ENCODE measurements around the gene AATK.

Gene AATK

DNA sequence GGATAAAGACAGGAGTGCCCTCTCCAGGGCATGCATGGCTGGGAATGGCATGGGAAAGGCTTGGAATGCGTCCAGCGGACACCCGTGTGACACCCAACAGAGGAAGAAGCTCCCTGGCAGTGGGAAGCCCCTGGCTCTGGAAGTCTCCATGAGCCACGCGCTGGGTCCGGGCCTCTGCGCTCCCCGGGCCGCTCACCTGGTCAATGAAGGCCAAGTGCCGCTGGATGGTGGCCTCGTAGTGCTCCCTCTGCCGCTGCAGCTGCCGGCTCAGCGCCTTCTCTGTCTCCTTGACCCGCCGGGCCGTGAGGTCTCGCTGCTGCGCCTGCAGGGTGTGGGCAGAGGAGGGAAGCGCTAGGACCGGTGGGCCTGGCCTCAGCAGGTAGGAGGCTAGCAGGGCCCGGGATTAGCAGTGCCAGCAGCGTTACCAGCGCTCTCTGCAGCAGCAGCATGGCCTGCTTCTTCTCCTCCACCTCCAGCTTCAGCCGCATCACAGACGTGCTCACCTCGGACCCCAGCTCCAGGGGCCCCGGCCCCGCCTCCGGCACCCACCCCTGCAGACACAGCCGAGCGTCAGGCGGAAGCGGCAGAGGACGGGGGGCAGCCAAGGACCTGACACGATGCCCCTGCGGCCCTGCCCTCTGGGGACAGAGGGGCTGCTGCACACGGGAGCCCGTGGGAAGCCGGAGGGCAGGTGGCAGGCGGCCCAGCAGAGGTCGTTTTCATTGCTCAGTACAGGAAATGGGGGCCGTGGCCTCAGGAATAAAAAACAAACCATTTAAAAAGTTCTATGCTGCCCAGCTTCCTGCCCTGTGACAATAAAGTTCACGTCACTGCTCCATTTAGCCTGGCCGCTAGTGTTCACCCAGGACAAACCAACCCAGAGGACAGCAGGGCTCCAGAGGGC, 30.7 kb upstream of the AATK start:
- DNase-seq = no peak

DNA sequence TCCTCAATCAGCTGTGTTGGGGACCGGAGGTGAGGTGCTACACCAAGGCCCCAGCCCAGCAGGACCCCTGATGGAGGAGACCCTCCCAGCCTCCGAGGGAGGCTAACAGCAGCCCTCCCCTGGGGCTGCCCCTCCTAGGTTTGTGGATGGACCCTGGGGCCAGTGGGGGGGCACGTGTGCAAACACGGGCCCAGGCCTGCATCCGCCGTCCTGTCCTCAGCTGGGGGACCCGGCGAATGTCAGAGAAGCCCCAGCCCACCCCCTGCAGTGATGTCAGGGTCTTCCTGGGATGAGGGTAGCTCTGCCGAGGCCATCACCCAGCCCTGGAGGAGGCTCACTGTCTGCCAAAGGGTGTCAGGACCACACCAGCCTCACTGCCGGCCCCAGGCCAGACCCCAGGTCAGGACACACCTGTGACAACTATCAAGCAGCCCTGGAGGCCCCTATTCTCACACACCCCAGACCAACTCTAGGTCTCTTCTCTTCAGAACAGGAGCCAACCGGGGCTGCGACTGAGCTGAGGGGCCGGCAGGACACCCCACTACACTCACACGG, 30.0 kb upstream of the AATK start:
- no peak for DNase-seq

DNA sequence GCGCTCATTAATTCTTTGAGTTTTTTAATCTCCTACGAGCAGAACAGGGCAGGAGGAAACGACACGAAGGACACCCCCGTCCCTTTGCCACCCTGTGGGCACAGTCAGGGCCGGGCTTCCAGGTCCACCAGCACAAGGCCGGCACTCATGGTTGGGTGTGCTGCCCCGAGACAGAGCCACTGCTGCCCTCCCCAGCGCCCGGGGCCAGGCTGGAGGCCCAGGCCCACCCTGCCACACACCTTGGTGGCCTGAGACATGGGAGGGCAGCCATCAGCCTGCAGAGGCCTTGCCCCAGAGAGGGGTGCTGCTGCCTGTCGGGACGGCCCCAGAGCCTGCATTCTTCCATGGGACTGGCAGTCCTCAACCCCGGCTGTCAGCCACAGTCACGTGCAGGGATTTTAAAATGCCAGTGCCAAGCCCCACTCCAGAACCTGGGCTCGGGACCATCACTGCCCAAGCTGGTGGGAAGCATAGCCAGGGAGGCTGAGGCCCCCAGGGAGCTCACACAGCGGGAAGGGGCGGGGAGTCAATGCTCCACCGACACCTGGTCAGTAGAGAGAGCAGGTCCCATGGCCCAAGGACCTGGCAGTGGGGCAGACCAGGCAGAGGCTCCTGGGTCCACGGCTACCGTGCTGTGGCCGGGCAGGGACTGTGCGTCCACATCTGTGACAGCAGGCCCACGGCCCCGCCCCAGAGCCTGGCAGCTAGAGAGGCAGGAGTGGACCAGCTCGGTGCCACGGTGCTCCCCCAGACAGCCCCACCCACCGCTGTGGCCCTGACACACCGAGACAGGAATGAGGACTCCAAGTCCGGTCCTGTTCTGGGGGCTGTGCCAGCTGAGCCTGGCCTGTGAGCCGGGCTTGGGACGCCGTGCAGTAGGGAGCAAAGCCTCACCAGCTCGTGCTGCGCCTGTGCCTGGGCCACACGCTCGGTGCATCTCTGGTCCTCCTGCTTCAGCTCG, 29.2 kb upstream of the AATK start:
- DNase-seq = no peak

DNA sequence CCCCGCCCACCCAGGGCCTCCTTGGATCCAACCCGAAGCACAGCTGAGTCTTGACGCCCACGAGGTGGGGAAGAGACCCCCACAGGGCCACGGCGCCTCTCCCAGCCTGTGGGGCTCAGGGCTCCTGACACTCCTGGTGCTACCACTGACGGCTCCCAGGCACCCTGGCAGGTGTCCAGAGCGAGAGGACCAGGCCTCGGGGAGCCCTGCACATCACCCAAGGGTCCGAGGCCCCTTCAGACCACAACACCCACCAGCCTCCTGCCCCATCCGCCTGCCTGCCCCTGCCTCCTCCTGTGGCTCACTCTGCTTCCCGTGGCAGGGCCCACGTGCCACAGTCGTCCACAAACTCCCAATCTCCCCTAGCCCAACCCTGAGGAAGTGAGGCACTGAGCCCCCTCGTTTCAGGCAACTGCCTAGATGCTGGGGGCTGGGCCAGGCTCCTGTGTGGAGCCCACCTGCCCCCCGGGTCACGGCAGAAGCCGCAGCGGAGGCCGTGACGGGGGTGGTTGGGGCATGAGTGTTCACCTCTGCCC, 28.3 kb upstream of the AATK start:
- DNase-seq = no peak

DNA sequence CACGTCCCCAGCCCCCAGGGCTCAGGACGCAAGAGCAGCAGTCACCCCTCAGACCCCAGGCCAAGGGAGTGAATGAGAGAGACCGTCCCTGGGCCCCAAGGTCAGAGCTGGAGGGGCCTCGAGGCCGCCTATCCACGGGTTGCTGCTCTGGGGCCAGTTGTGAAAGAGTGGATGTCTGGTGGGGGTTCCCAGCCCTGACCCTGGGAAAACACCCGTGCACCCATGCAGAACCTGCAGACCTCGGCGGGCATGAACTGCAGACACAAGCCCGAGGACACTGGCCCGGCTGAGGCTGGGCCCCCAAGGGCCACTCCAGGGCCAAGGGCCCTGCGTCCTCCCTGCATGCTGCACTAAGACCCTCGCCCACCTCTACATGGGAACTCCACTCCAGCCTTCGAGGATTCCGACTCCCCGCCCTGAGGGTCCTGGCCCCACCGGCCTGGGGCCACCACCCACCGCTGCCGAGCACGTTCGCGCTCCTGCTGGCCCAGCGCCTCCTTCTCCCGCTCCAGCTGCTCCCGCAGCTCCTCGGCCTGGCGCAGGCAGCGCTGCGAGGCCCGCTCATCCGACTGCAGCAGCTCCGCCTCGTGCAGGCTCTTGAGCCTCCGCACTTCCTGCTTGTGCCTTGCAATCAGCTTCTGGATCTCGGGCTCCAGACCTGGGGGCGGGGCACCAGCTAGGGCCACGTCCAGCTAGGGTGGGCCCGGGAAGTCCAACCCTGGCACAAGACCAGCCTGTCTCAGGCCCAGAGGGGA, 27.6 kb upstream of the AATK start:
- DNase-seq = no peak

DNA sequence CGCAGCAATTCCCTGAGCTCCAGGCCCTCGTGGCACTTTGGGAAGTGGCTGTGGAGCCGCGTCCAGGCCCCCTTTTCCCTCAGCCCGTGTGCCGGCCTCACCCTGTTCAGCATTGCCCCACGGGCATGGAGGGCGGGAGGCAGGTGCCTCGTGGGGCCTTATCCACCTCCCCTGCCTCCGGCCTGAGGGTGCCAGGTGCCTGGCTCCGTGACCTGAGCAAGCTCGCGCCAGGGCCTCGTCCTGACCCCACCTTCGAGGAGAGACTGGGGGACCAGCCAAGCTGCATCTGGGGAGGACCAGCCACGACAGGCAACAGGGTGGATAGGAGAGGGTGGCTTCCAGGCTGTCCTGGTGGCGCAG, 27.0 kb upstream of the AATK start:
- no peak for DNase-seq

DNA sequence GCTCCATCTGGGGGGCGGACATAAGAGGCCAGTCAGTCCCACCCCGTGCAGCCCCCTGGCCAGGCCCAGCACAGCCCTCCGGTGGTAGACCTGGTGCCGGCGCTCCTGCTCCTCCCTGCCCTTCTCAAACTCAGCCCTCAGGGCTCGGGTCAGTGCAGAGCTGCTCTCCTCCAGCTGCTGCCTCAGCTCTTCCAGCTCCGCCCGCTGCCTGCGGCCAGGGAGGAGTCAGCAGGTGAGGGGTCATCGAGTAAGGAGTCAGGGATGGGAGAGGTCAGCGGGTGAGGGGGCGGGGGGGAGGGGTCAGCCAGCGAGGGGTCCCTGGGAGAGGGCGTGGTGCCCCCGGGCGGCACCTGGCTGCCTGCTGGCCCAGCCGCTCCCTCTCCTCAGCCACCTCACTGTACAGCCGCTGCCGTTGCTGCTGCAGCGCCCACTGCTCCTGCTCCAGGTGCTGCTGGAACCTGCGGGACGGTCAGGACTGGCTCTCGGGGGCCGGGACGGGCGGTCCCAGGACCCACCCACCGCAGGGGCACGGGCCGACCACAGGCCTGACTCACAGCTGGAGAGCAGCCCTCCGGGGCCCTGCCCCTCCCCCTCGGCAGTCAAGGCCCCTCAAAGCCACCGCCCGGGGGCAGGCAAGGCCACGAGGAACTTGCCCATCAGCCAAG, 26.5 kb upstream of the AATK start:
- no peak for DNase-seq

DNA sequence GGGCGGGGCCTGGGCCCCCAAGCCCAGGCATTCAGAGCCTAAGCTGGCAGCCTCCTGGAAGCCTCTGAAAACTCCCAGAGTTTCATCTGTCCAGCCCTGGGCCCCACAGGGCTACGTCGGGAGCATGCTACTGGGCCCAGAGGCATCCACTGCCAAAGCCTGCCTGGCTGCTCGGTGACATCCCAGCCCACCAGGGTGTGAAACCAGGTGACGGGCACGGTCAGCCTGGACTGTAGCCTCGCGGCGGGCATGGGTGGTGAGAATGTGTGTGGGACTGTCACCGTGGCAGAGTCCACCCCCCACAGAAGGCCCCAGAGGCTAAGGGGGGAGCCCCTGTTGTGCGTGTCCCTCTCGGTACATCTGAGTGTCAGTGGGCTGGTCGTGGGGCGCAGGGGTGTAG, 25.6 kb upstream of the AATK start:
- DNase-seq = no peak

DNA sequence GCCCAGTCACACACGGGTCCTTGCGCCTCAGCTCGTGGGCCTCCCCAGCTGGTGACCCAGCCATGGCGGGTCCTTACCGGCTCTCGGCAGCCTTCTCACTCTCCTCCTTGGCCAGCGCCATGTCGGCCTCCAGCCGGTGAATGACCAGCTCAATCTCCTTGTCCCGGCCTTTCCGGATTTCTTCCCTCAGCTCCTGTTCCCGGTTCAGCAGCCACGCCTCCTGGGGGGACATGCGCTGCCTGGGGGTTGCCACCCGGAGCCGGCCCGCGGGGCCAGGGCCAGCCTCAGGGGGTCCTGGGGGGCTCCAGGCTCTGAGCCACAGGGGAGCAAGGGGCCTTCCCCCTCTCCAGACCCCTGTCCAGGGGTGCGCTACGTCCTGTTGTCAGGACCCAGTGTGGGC, 25.1 kb upstream of the AATK start:
- no peak for DNase-seq

DNA sequence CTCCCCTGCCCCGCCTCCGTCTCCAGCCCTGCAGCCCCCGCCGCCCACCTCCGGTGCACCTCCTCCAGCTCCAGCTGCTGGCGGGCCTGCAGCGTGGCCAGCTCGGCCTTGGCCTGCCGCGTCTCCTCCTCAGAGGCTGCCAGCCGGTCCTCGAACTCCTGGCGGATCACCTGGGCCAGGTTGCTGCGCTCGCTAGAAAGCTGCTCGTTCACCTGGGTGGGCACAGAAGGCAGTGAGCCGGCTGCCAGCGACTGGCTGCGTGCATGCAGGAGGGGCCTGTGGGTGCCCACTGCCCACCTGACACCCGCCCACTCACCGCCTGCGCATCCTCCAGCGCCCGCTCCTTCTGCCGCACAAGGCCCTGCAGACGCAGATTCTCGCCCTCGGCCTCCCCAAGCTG, 24.6 kb upstream of the AATK start:
- no peak for DNase-seq

DNA sequence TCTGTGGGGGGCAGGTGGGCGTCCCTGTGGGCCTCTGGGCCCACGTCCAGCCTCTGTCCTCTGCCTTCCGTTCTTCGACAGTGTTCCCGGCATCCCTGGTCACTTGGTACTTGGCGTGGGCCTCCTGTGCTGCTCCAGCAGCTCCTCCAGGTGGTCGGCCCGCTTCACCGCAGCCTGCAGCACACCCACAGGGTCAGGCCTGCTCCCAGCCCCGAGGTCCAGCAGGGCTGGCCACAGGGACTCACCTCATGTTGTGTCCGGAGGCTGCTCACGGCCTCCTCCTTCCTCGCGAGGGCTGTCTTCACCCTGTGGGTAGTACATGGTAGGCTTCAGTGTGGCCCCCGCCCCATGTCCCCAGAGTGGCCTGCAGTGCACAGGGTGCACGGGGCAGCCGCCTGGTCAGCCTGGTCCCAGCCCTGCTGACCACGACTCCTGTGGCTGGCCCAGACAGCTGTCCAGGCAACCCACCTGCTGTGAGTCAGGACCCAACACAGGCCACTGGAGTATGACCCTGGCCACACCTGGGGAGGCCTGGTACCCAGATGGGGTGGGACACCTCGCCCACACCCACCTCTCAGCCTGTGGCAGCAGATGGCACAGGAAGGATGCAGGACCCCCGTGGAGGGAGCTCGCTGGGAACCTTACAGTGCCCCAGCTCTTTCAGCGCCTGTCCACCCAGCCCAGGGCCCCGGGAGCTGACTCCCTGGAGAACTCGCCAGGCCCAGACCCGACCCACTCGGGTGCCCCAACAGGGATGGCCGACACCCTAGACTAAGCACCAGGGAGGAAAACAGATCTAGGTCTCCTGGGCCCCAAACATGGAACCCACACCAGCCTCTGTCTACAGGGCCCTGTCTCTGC, 23.9 kb upstream of the AATK start:
- no peak for DNase-seq

DNA sequence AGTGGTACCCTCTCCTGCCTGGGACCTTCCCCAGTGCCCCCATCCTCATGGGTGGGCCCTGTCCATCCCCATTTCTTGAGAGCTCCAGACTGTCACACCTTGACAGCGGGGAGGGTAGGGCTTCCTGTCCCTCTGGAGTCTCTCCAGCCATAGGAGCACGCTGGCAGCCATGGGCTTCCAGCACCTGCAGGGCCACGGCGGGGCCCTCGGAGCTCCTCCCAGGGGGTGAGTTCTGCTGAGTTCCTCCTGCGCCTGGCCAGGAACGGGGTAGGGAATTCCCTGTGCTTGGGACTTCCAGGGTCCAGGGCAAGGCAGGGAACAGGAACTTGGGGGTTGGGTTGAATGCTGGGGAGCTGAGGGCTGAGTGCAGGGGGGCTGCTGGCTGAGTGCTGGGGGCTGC, 23.0 kb upstream of the AATK start:
- no peak for DNase-seq

DNA sequence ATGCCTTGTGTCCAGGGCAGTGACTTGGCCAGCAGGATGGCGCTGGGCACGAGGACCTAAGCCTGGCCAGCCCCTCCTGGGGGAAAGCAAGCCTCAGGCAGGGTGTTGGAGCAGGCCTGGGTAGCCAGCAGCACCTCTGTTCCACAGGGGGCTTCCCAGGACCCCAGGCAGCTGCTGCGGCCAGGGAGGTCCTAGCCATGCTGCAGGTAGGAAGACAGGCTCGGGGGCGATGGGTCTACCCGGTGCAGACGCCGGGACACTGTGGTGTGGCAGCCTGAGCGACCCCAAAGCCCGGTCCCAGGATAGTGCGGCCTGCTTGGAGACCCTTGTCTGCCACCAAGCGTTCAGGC, 22.4 kb upstream of the AATK start:
- no peak for DNase-seq

DNA sequence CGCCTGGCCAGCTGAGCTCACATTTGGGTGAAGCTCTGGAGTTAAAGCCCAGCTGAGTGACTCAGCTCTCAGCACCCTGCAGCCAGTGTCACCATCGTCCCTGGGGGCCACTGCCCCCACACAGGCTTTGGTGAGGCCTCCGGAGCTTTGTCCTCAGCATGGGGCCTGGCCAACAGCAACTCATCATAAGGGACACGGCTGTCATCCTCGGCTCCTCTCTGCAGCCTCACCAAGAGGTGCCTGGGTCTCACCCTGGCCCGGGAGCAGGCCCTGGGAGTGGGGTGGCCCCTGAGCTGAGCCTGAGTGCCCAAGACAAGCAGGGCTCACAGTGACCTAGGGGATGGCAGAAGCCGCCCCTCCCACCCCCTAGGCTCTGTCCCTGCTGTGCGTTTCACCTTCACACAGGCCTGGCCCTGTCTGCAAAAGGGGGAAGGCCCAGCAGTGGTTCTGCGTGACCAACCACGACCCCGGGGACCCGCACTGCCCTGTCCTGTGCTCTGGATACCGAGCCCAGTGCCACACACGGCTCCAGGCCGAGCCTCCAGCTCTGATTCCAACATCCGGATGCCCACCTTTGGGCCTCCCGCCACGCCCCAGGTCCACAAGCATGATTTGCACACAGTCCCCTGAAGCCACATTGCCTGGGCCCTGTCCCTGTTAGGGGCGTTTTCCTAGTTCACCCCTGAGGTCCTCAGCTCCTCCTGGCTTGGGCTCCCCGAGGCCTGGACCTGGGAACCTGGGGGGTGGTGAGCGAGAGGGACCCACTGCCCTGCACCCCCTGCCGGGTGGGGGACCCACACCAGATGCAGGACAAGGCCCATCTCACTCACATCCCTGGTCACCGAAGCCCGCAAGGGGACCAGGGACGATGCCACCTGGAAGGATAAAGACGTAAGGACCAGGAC, 21.8 kb upstream of the AATK start:
- DNase-seq = no peak

DNA sequence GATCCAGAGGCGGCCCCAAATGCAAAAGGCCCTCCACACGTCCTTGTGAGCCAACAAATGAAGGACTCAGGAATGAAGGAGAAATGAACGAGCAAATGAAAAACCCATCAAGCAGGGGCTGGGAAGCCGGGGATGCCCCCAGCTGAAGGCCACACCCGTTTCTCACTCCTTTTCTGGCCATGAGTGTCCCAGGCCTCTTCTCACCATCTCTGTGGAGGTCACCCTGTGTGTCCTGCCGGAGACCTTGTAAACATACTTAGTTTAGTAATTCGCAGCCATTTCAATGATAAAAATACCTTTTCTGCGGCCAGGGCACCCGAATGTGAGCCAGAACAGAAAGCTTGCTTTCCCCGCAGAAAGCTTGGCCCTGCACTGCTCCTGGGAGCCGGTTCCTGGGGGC, 21.1 kb upstream of the AATK start:
- no peak for DNase-seq

DNA sequence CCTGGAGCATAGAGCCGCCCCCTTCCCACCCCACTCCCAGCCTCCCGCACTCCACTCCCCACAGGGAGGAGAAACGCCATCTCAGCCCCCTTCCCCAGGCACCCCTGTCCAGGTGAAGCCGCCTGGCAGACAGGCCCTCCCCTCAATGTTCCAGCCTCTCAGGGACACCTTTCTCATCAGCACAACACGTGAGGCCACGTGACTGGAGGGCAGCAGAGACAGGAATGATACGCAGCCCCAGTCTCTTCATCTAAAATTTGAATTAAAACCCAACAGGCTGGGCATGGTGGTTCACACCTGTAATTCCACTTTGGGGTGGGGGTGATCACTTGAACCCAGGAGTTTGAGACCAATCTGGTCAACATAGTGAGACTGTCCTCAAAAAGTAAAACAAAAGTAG, 20.2 kb upstream of the AATK start:
- DNase-seq = no peak

DNA sequence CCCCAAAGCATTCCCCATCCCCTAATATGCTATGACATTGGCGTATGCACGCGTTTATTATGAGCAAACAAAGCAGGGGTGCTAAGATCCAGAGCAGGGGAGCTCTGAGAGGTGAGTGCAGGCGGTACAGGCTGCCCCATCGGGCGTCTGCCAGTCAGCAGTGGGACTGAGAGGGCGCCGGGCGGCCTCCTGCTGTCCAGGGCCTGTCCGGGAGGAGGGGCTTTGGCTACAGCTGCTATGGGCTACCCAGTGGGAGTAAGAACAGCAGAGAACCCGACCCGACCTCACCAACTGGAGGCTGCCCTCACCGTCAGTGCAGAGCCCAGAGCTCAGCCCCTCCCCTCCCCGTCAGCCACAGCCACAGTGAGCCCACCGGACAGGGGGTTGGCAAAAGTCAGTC, 18.5 kb upstream of the AATK start:
- DNase-seq = no peak

DNA sequence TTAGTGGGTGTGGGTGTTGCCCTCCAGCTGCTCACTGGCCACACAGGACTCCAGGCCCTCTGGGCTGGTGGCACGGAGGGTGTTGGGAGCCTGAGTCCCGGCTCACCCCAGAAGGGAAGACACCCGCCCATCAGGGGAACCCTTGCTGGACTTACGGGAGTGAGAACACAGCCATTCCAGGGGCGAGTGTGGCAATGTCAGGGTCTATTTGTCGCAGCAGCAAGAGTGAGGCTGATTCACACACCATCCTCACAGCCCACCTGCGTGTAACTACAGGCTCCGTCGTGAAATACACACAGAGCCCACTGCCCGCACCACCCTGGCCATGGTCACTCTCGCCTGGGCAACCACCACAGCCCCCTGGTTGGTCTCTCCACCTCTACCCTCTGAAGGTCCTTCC, 17.8 kb upstream of the AATK start:
- DNase-seq = no peak

DNA sequence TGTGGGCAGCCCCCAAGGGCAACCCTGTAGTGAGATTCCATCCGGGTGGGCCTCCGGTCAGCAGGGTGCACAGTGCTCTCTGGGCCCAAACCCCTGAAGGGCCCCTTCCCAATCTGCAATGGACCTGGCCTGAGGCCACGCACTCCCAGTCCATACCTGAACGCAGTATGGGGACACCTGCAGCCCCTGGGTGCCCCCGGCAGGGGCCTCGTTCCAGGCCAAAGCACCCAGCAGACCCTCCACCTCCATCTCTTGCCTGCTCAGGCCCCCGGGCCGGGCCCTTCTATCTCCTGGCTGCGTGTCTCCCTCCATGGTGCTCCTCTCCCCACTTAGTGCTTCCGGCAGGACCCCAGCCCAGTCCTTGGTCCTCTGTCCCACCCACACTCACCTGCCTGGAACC, 17.3 kb upstream of the AATK start:
- no peak for DNase-seq

DNA sequence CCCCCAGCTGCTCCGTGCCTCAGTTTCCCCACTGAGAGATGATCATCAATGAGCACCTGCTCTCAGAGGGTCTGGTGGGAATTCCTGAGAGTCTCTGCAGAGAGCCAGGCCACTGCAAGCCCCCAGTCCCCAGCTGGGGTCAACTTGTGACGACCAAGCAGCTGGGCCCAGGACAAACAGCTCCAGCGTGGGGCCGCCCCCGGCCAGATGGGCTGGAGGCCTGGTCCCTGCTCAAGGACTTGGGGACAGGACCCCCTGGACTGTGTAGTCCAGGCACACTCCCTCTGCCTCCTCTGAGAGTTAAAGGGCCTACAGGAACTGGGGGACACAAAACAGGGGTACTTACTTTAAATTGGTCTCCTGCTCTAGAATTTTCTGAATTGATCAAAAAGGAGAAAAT, 16.6 kb upstream of the AATK start:
- no peak for DNase-seq
